ENCODE results near the gene SLC6A4.

DNA sequence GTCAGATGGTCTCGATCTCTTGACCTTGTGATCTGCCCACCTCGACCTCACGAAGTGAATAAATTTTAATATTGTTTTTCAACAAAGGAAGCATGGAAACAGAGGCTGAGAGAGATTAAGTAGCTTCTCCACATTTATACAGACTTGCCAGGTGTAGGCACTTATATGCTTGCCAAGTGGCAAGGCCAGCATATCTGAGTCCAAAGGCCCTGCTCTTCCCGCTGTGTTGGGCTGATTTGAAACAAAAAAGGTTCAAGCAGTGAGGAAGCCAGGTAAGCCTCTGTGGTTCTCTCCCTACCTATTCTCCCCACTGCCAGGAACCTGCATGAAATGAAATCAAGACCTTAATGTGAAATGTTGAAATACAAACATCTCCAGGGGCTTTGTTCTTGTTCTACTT, 7.5 kb upstream of the SLC6A4 start:
- no peak for TF ChIP-seq SIN3A (IDR thresholded peaks at IDR 0.05; ENCODE audit: borderline replicate concordance, insufficient read depth, low read length)
- TF ChIP-seq POLR2AphosphoS5 (IDR thresholded peaks at IDR 0.05; ENCODE audit: low read depth, low read length) = no peak
